Endothelial cell of umbilical vein (primary cell): ENCODE measurements around the gene NTSR1. TPM values are rescaled to one million over a fixed set of nuclear protein-coding genes. Genes with fewer than 3 reads are reported as not detected.

Source experiments
- BruUV-seq: library from RNA; stranded (reverse); fragments of 400-500 nt; replicated peaks from 2 replicates; lab custom pipeline; 2021; lab: Mats Ljungman, UMichigan
- CTCF ChIA-PET: fragments of 300-600, 350-600 bp; sonication (Branson Sonifier 250); formaldehyde crosslinking; loops from one replicate; lab custom pipeline; 2021; ENCODE audit warnings: antibody characterized with exemption, inconsistent platforms; lab: Charles Lee
- POLR2A ChIA-PET: fragments of 300-600, 350-600 bp; sonication (Branson Sonifier 250); formaldehyde crosslinking; loops from one replicate; lab custom pipeline; 2021; ENCODE audit warnings: antibody characterized with exemption, inconsistent platforms; lab: Charles Lee
- DNase-seq: peaks from one replicate; pipeline ENCODE4 v3.0.0-alpha.2; 2011; ENCODE audit warnings: low read depth, low spot score
- FAIRE-seq: peaks from 2 replicates; lab custom pipeline; 2011; peaks lifted over from hg19 to GRCh38; lab: Jason Lieb, UNC
- H2AFZ ChIP-seq: 2 replicates; pipeline ENCODE4 v1.6.0; 2012; ENCODE audit warnings: low read depth, low read length, control low read depth, inconsistent platforms
- H3K27ac ChIP-seq: 2 replicates; pipeline ENCODE4 v1.5.1; 2011; ENCODE audit warnings: low read depth, mild to moderate bottlenecking, control low read depth, low read length, moderate library complexity; ENCODE audit not compliant: insufficient read depth
- H3K27me3 ChIP-seq, 2 experiments: 2 replicates each; pipeline versions ENCODE4 v1.6.0 to v1.6.1; 2011; ENCODE audit warnings: low read length in 2 of 2, mixed read lengths in 1 of 2; ENCODE audit not compliant: control insufficient read depth in 2 of 2, insufficient read depth in 2 of 2
- H3K36me3 ChIP-seq, 2 experiments: 2 replicates in 1 of 2; 3 replicates in 1 of 2; pipeline ENCODE4 v1.5.1; 2011; ENCODE audit warnings: low read length in 2 of 2, mild to moderate bottlenecking in 1 of 2, moderate library complexity in 1 of 2; ENCODE audit not compliant: control insufficient read depth in 2 of 2, insufficient read depth in 2 of 2; ENCODE audit errors: extremely low read depth in 1 of 2
- H3K4me1 ChIP-seq: 3 replicates; pipeline ENCODE4 v1.5.1; 2011; ENCODE audit warnings: mild to moderate bottlenecking, low read length; ENCODE audit not compliant: control insufficient read depth, insufficient read depth; ENCODE audit errors: extremely low read depth
- H3K4me2 ChIP-seq: 2 replicates; pipeline ENCODE4 v1.6.1; 2011; ENCODE audit warnings: low read length, control low read depth, mixed read lengths; ENCODE audit not compliant: insufficient read depth
- H3K4me3 ChIP-seq, 3 experiments: fragments of 200-600 bp in 1 of 3; sonication (generic), shearing (Covaris generic) in 1 of 3; replicated peaks in 1 of 3; 2 replicates each; pipeline ENCODE4 v1.5.1; 2011 to 2016; ENCODE audit warnings: control low read depth in 3 of 3, low read length in 3 of 3, mild to moderate bottlenecking in 2 of 3, inconsistent platforms in 1 of 3, low read depth in 1 of 3, moderate library complexity in 1 of 3; ENCODE audit not compliant: insufficient read depth in 1 of 3
- H3K79me2 ChIP-seq: 2 replicates; pipeline ENCODE4 v1.6.0; 2012; ENCODE audit warnings: low read length, inconsistent platforms; ENCODE audit not compliant: control insufficient read depth, insufficient read depth
- H3K9ac ChIP-seq: replicated peaks from 2 replicates; pipeline ENCODE3; 2011; ENCODE audit warnings: low read length, control low read depth; ENCODE audit not compliant: insufficient read depth; ENCODE audit errors: extremely low read depth
- H3K9me1 ChIP-seq: replicated peaks from 3 replicates; pipeline ENCODE4 v1.6.0; 2011; ENCODE audit warnings: mild to moderate bottlenecking, low read length; ENCODE audit not compliant: control insufficient read depth, insufficient read depth; ENCODE audit errors: extremely low read depth
- H3K9me3 ChIP-seq: replicated peaks from 2 replicates; pipeline ENCODE4 v1.5.1; 2012; ENCODE audit warnings: low read length, inconsistent platforms; ENCODE audit not compliant: control insufficient read depth, insufficient read depth
- H4K20me1 ChIP-seq: replicated peaks from 2 replicates; pipeline ENCODE3; 2011; ENCODE audit warnings: mild to moderate bottlenecking, low read length; ENCODE audit not compliant: control insufficient read depth, insufficient read depth; ENCODE audit errors: extremely low read depth
- EZH2 ChIP-seq: IDR thresholded peaks from 2 replicates; pipeline ENCODE4 v1.6.1; 2012; ENCODE audit warnings: borderline replicate concordance, low read depth, mild to moderate bottlenecking, moderate library complexity, low read length, inconsistent platforms; ENCODE audit not compliant: severe bottlenecking
- FOS ChIP-seq: IDR thresholded peaks from 2 replicates; pipeline ENCODE4 v1.6.1; 2011; ENCODE audit warnings: mild to moderate bottlenecking, low read length, moderate library complexity, borderline replicate concordance; ENCODE audit not compliant: insufficient read depth
- GATA2 ChIP-seq: IDR thresholded peaks from 2 replicates; pipeline ENCODE4 v1.7.0; 2011; ENCODE audit warnings: low read depth, mild to moderate bottlenecking, moderate library complexity, mixed read lengths, low read length; ENCODE audit not compliant: insufficient read length, insufficient read depth
- JUN ChIP-seq: IDR thresholded peaks from 2 replicates; pipeline ENCODE4 v1.6.1; 2011; ENCODE audit warnings: borderline replicate concordance, low read depth; ENCODE audit not compliant: insufficient read length, insufficient read depth
- MAX ChIP-seq: IDR thresholded peaks from 2 replicates; pipeline ENCODE4 v1.6.1; 2011; ENCODE audit not compliant: insufficient read depth, insufficient read length
- MYC ChIP-seq: IDR thresholded peaks from one replicate; pipeline ENCODE4 v1.6.1; 2011; ENCODE audit warnings: mild to moderate bottlenecking, low read depth, low read length
- POLR2A ChIP-seq: IDR thresholded peaks from 2 replicates; pipeline ENCODE4 v1.6.1; 2012; ENCODE audit warnings: low read depth, mild to moderate bottlenecking, control low read depth, low read length
- POLR2AphosphoS5 ChIP-seq: IDR thresholded peaks from 2 replicates; pipeline ENCODE4 v1.6.1; 2012; ENCODE audit warnings: low read depth, mild to moderate bottlenecking, control low read depth, low read length, moderate library complexity; ENCODE audit not compliant: insufficient read depth
- dilution Hi-C: fragments of 300-500 bp; cut with MboI; formaldehyde crosslinking; loops from one replicate; pipeline ENCODE4 v1.15.0; 2019; ENCODE audit warnings: low sequenced_read_pairs; ENCODE audit not compliant: extremely low pct_ligation_motif_present
- intact Hi-C: fragments of 100-400 bp; cut with micrococcal nuclease; formaldehyde crosslinking; loops from one replicate; pipeline ENCODE4 v1.10.0; 2022
- polyA plus RNA-seq, 4 experiments: library from polyadenylated mRNA; depleted of rRNA in 3 of 4; stranded (reverse) in 3 of 4; unstranded in 1 of 4; fragments of >200 nt; gene quantifications; 2 replicates each; pipeline versions ENCODE4 v1.2.1 to v1.2.3, GENCODE V29; 2011 to 2012; ENCODE audit warnings: missing spikeins in 1 of 4
- total RNA-seq: library from RNA; stranded (reverse); gene quantifications from 2 replicates; pipeline ENCODE4 v1.2.3, GENCODE V29; 2021
- TF ChIP-seq, protein P1 (sequence below), 2 donors: IDR thresholded peaks; 1 replicate in 1 of 2; 2 replicates in 1 of 2; pipeline ENCODE4 v1.5.1; 2011; ENCODE audit warnings: low read length in 2 of 2, mild to moderate bottlenecking in 2 of 2, moderate library complexity in 2 of 2, control low read depth in 1 of 2, inconsistent platforms in 1 of 2, low read depth in 1 of 2; ENCODE audit not compliant: insufficient read depth in 1 of 2; ENCODE audit errors: extremely low read depth in 1 of 2

Gene NTSR1
- total and polyA plus RNA-seq, 2 donors (not counting 3 experiments of a cell fraction or from before 2014, with no cell fraction given) = 0.14 to 2.1 TPM

- Histone ChIP-seq H3K79me2 (no peaks in the 10 kb centered on the region), H3K9ac (no peak overlapping the region), H2AFZ (no peak overlapping the region), H3K4me3 (no peak overlapping the region), H3K4me1 (peaks cover 26% of the 10 kb centered on the region), H3K36me3 (no peaks in the 10 kb centered on the region), H3K9me3 (no peaks in the 10 kb centered on the region), H3K27me3 (peaks cover 4 to 24% of the 10 kb centered on the region in 2 experiments), H4K20me1 (no peaks in the 10 kb centered on the region), H3K9me1 (no peaks in the 10 kb centered on the region), H3K27ac (no peak overlapping the region), H3K4me2 (no peak overlapping the region)
- DNase-seq (no peak), FAIRE-seq (no peak)
- intact Hi-C loops = no loop called here
- TF ChIP-seq POLR2A (no peak), MYC (no peak), FOS (no peak), MAX (no peak), JUN (no peak), POLR2AphosphoS5 (no peak), GATA2 (no peak), EZH2 (no peak)
- TF ChIP-seq, protein P1, sequence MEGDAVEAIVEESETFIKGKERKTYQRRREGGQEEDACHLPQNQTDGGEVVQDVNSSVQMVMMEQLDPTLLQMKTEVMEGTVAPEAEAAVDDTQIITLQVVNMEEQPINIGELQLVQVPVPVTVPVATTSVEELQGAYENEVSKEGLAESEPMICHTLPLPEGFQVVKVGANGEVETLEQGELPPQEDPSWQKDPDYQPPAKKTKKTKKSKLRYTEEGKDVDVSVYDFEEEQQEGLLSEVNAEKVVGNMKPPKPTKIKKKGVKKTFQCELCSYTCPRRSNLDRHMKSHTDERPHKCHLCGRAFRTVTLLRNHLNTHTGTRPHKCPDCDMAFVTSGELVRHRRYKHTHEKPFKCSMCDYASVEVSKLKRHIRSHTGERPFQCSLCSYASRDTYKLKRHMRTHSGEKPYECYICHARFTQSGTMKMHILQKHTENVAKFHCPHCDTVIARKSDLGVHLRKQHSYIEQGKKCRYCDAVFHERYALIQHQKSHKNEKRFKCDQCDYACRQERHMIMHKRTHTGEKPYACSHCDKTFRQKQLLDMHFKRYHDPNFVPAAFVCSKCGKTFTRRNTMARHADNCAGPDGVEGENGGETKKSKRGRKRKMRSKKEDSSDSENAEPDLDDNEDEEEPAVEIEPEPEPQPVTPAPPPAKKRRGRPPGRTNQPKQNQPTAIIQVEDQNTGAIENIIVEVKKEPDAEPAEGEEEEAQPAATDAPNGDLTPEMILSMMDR (IDR thresholded peaks at IDR 0.05; ENCODE audit: extremely low read depth in 1 of 2, insufficient read depth in 1 of 2, low read depth in 1 of 2, low read length in 2 of 2) = no peak
- dilution Hi-C loops = no loop called here
- POLR2A ChIA-PET = interaction anchor here (0.6 kb wide), 1 partner anchor 97 kb away, joined by 3 read pairs; no protein-coding TSS in a partner anchor
- BruUV-seq = no TSS peak
- CTCF ChIA-PET = interaction anchor here (1.0 to 4.6 kb wide), 3 partner anchors 17 to 88 kb away, joined by 3 to 20 read pairs (median 5); no protein-coding TSS in a partner anchor
Observed at GRCh38 chr20:62706344-62706743, 2.3 kb upstream of the NTSR1 start.
